GM18870 (cell line): ENCODE results near the gene NFIA.

Experiments
- ATAC-seq: cut with Tn5 transposase; IDR thresholded peaks from one replicate; pipeline ENCODE4 v1.9.1; 2021; ENCODE audit warnings: moderate library complexity; ENCODE audit not compliant: unreplicated experiment

NFIA gene

GRCh38 chr1:61237659-61238358 lies 155.4 kb downstream of the NFIA start:
- ATAC-seq: no peak

GRCh38 chr1:61238359-61238665 lies 156.0 kb downstream of the NFIA start:
- ATAC-seq: no peak

GRCh38 chr1:61240878-61241277 lies 158.5 kb downstream of the NFIA start:
- no peak for ATAC-seq

- ATAC-seq: no peak
Observed at GRCh38 chr1:61241411-61241838, 159.1 kb downstream of the NFIA start.

GRCh38 chr1:61241973-61242381 lies 159.6 kb downstream of the NFIA start:
- ATAC-seq: no peak

- ATAC-seq: no peak
Observed at GRCh38 chr1:61244114-61244513, 161.8 kb downstream of the NFIA start.

GRCh38 chr1:61245696-61246400 lies 163.5 kb downstream of the NFIA start:
- no peak for ATAC-seq

- no peak for ATAC-seq
Observed at GRCh38 chr1:61247051-61247825, 164.9 kb downstream of the NFIA start.

- no peak for ATAC-seq
Observed at GRCh38 chr1:61247881-61248752, 165.8 kb downstream of the NFIA start.

GRCh38 chr1:61250933-61251332 lies 168.6 kb downstream of the NFIA start:
- ATAC-seq: no peak

- ATAC-seq: no peak
Observed at GRCh38 chr1:61253059-61253735, 170.8 kb downstream of the NFIA start.

- no peak for ATAC-seq
Observed at GRCh38 chr1:61253912-61254633, 171.7 kb downstream of the NFIA start.

GRCh38 chr1:61254634-61255357 lies 172.4 kb downstream of the NFIA start:
- no peak for ATAC-seq

- no peak for ATAC-seq
Observed at GRCh38 chr1:61255358-61255703, 173.0 kb downstream of the NFIA start.

GRCh38 chr1:61259379-61260148 lies 177.2 kb downstream of the NFIA start:
- no peak for ATAC-seq

- no peak for ATAC-seq
Observed at GRCh38 chr1:61260171-61260570, 177.8 kb downstream of the NFIA start.

GRCh38 chr1:61261595-61261994 lies 179.2 kb downstream of the NFIA start:
- ATAC-seq: no peak
